Spleen (tissue), 11 donors: ENCODE measurements around the gene LCA5. TPM values are rescaled to one million over a fixed set of nuclear protein-coding genes. Genes with fewer than 3 reads are reported as not detected.

Source experiments
- DNase-seq: peaks from one replicate; pipeline ENCODE4 v3.0.0-alpha.2; 2020
- H3K27ac ChIP-seq, 8 donors: fragments of 200-600 bp; sonication (generic) in 7 of 8; 1 replicate in 4 of 8; 2 replicates in 4 of 8; pipeline versions ENCODE4 v1.5.0 to v1.8.0; 2016 to 2021; ENCODE audit warnings: inconsistent platforms in 4 of 8, mild to moderate bottlenecking in 4 of 8, moderate library complexity in 1 of 8
- H3K27me3 ChIP-seq, 7 donors: fragments of 200-600 bp; sonication (generic) in 6 of 7; replicated peaks in 1 of 7; 1 replicate in 4 of 7; 2 replicates in 3 of 7; pipeline versions ENCODE4 v1.5.0 to v1.8.0; 2016 to 2021; ENCODE audit warnings: inconsistent platforms in 3 of 7, mild to moderate bottlenecking in 1 of 7
- H3K36me3 ChIP-seq, 6 donors: fragments of 200-600 bp; sonication (generic) in 5 of 6; 1 replicate in 4 of 6; 2 replicates in 2 of 6; pipeline versions ENCODE4 v1.5.0 to v1.8.0; 2016 to 2021; ENCODE audit warnings: inconsistent platforms in 2 of 6
- H3K4me1 ChIP-seq, 6 donors: fragments of 200-600 bp; sonication (generic) in 5 of 6; 1 replicate in 3 of 6; 2 replicates in 3 of 6; pipeline versions ENCODE4 v1.5.0 to v1.8.0; 2016 to 2021; ENCODE audit warnings: inconsistent platforms in 3 of 6
- H3K4me3 ChIP-seq, 8 donors: fragments of 200-600 bp; sonication (generic) in 7 of 8; 1 replicate in 4 of 8; 2 replicates in 4 of 8; pipeline versions ENCODE4 v1.5.0 to v1.8.0; 2016 to 2021; ENCODE audit warnings: inconsistent platforms in 4 of 8, mild to moderate bottlenecking in 4 of 8, moderate library complexity in 2 of 8
- H3K9me3 ChIP-seq, 8 donors: fragments of 200-600 bp; sonication (generic) in 7 of 8; 1 replicate in 4 of 8; 2 replicates in 4 of 8; pipeline versions ENCODE4 v1.5.0 to v1.8.0; 2016 to 2021; ENCODE audit warnings: inconsistent platforms in 4 of 8
- CTCF ChIP-seq, 11 experiments: fragments of 200-600 bp in 7 of 11; fragments of 450-650 bp in 4 of 11; sonication (generic) in 4 of 11; IDR thresholded peaks in 8 of 11; conservative IDR thresholded peaks in 3 of 11; 1 replicate in 7 of 11; 2 replicates in 4 of 11; pipeline versions ENCODE4 v1.4.0 to v1.8.0; 2016 to 2021; ENCODE audit warnings: antibody characterized with exemption in 11 of 11, inconsistent platforms in 4 of 11, mild to moderate bottlenecking in 1 of 11
- POLR2A ChIP-seq, 3 donors: fragments of 450-650 bp; IDR thresholded peaks; one replicate each; pipeline ENCODE4 v1.5.1; 2017; ENCODE audit warnings: antibody characterized with exemption in 3 of 3, mild to moderate bottlenecking in 1 of 3
- POLR2AphosphoS5 ChIP-seq, 3 donors: sonication (generic); formaldehyde crosslinking; IDR thresholded peaks; one replicate each; pipeline ENCODE4 v1.5.1; 2017; ENCODE audit warnings: antibody characterized with exemption in 3 of 3
- WGBS, 5 donors: extraction: QIAGEN DNeasy Blood & Tissue Kit in 3 of 5; methylation state at CpG; one replicate each; pipeline versions ENCODE4 v1.1.5 to v1.1.7; 2013 to 2018; 5-methylcytosine and 5-hydroxymethylcytosine counted together
- intact Hi-C: fragments of 100-400 bp; cut with DNase I; formaldehyde crosslinking; loops from one replicate; pipeline ENCODE4 v1.15.0; 2023; ENCODE audit warnings: low total_unique reads
- polyA plus RNA-seq, 3 donors: library from polyadenylated mRNA; stranded (reverse); fragments of 200-250 nt; gene quantifications; one replicate each; pipeline ENCODE4 v1.2.1, GENCODE V29; 2013
- total RNA-seq, 7 donors: library from RNA; depleted of rRNA in 3 of 7; stranded (reverse); fragments of >200 nt in 3 of 7; fragmentation: NEBNext Ultra II Directional in 4 of 7; extraction: Animal tissue kit (Norgen Biotek cat#: 25700) in 4 of 7; gene quantifications; one replicate each; pipeline versions ENCODE4 v1.1.0 to v1.2.1, GENCODE V29; 2016 to 2021
- donor health status: healthy with polysubstance abuse.
- donor health status: DM: no; HTN: no; CAD: no; lungs with moderate emphysema.
- donor health status: DM: no; HTN: no; CAD: no.
- donor health status: Bipolar disorder and iron deficiency.
- donor health status: healthy.
- donor health status: DM: no; HTN: no; CAD: no.
- donor health status: DM: yes; HTN: yes; CAD: no.

Gene LCA5
- total and polyA plus RNA-seq, 10 donors: 0.43 to 3.5 (median 2.1) TPM

GRCh38 chr6:79441192-79441591 lies 96.0 kb downstream of the LCA5 start:
- H3K36me3 ChIP-seq: no peaks in the 10 kb centered on the region
- DNase-seq: no peak
- peaks cover 0 to 13% (median 5%) of the 10 kb centered on the region in 8 donors for H3K9me3 ChIP-seq
- H3K27me3 ChIP-seq: no peaks in the 10 kb centered on the region
- H3K4me1 ChIP-seq: no peaks in the 10 kb centered on the region
- no peak overlapping the region for H3K27ac ChIP-seq
- H3K4me3 ChIP-seq: no peak overlapping the region
- TF ChIP-seq POLR2AphosphoS5 (IDR thresholded peaks at IDR 0.05) (no peak), CTCF (IDR thresholded peaks at IDR 0.05 in 8 of 11, conservative IDR thresholded peaks at IDR 0.05 in 3 of 11) (no peak), POLR2A (IDR thresholded peaks at IDR 0.05) (no peak)
- intact Hi-C loops: no loop called here

DNA sequence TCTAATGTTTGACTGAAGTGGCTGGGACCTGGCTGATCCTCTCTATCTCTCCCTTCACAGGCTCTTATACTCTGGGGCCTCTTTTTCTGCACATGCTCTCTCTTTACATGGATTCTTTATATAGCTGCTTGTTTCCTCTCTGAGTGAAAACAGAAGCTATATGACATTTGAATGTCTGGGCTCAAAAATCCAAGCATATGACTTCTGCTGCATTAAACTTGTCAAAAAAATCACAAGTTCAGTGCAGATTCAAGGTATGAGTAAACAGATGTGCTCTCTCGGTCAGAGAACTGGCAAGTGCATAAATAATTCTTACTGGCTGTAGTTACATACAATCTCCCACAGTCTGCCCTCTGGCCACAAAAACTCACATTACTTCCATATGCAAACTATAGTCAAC lies 96.6 kb downstream of the LCA5 start:
- intact Hi-C loops: no loop called here
- TF ChIP-seq CTCF (IDR thresholded peaks at IDR 0.05 in 8 of 11, conservative IDR thresholded peaks at IDR 0.05 in 3 of 11) (no peak), POLR2A (IDR thresholded peaks at IDR 0.05) (no peak)

DNA sequence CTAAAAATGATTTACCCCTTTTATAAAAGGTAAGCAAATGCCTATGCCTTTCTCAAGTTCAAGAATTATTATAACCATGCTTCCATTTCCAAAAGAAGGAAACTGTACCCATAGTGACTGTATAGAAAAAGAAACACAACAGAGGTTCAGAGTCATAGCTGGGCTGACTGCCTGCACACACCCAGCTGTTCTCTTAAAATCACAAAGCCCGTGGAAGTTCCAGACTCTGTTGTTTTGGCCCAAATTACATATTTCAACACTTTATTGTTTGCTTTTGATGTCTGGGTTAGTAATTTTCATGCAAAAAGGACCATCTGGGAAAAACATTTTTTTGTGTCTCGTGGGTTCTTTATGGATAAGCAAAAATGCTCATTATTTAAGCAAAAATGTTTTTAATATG lies 99.2 kb downstream of the LCA5 start:
- no peak overlapping the region for H3K4me3 ChIP-seq
- TF ChIP-seq POLR2A (IDR thresholded peaks at IDR 0.05): no peak
- TF ChIP-seq CTCF (IDR thresholded peaks at IDR 0.05 in 8 of 11, conservative IDR thresholded peaks at IDR 0.05 in 3 of 11): no peak
- TF ChIP-seq POLR2AphosphoS5 (IDR thresholded peaks at IDR 0.05): no peak
- H3K27me3 ChIP-seq: no peaks in the 10 kb centered on the region
- 61 to 82% (median 73%) methylated on average over 2 of the region's 2 CpGs for WGBS, 5 donors
- H3K4me1 ChIP-seq: no peaks in the 10 kb centered on the region
- intact Hi-C loops: no loop called here
- peaks cover 0 to 13% (median 5%) of the 10 kb centered on the region in 8 donors for H3K9me3 ChIP-seq
- no peak overlapping the region for H3K27ac ChIP-seq
- DNase-seq: no peak
- no peaks in the 10 kb centered on the region for H3K36me3 ChIP-seq

More for the DNA sequence above, 96.6 kb downstream of the LCA5 start:
- H3K4me1 ChIP-seq: no peaks in the 10 kb centered on the region
- H3K36me3 ChIP-seq: no peaks in the 10 kb centered on the region
- no peaks in the 10 kb centered on the region for H3K27me3 ChIP-seq
- peaks cover 0 to 13% (median 5%) of the 10 kb centered on the region in 8 donors for H3K9me3 ChIP-seq
- H3K27ac ChIP-seq: no peak overlapping the region
- WGBS, 5 donors: 58 to 78% (median 68%) methylated on average over 1 of the region's 1 CpG
- no peak for DNase-seq
- no peak overlapping the region for H3K4me3 ChIP-seq

GRCh38 chr6:79436241-79436640 lies 101.0 kb downstream of the LCA5 start:
- H3K36me3 ChIP-seq: no peaks in the 10 kb centered on the region
- DNase-seq: no peak
- no peaks in the 10 kb centered on the region for H3K27me3 ChIP-seq
- H3K27ac ChIP-seq: no peak overlapping the region
- no peaks in the 10 kb centered on the region for H3K4me1 ChIP-seq
- intact Hi-C loops: no loop called here
- TF ChIP-seq CTCF (IDR thresholded peaks at IDR 0.05 in 8 of 11, conservative IDR thresholded peaks at IDR 0.05 in 3 of 11) (no peak), POLR2A (IDR thresholded peaks at IDR 0.05) (no peak), POLR2AphosphoS5 (IDR thresholded peaks at IDR 0.05) (no peak)
- H3K4me3 ChIP-seq: no peak overlapping the region
- WGBS, 5 donors: 71 to 87% (median 82%) methylated on average over 2 of the region's 2 CpGs
- H3K9me3 ChIP-seq: peaks cover 0 to 4% (median under 1%) of the 10 kb centered on the region in 8 donors
